Transverse colon (tissue), 4 donors: ENCODE data around the gene UTF1.

ENCODE experiments used
- CTCF ChIP-seq, 5 experiments: fragments of 200-600 bp in 3 of 5; fragments of 450-650 bp in 2 of 5; sonication (generic) in 3 of 5; IDR thresholded peaks; 1 replicate in 2 of 5; 2 replicates in 3 of 5; pipeline ENCODE4 v1.5.1; 2016 to 2017; ENCODE audit warnings: antibody characterized with exemption in 5 of 5, inconsistent platforms in 3 of 5, mild to moderate bottlenecking in 2 of 5, moderate library complexity in 1 of 5
- EP300 ChIP-seq: sonication (generic); formaldehyde crosslinking; IDR thresholded peaks from one replicate; pipeline ENCODE4 v1.6.1; 2017; ENCODE audit warnings: antibody characterized with exemption, low read depth
- POLR2A ChIP-seq: fragments of 450-650 bp; IDR thresholded peaks from one replicate; pipeline ENCODE4 v1.6.1; 2016; ENCODE audit warnings: antibody characterized with exemption, mild to moderate bottlenecking, moderate library complexity
- POLR2AphosphoS5 ChIP-seq, 3 donors: sonication (generic); formaldehyde crosslinking; IDR thresholded peaks; one replicate each; pipeline ENCODE4 v1.6.1; 2016; ENCODE audit warnings: antibody characterized with exemption in 3 of 3

DNA sequence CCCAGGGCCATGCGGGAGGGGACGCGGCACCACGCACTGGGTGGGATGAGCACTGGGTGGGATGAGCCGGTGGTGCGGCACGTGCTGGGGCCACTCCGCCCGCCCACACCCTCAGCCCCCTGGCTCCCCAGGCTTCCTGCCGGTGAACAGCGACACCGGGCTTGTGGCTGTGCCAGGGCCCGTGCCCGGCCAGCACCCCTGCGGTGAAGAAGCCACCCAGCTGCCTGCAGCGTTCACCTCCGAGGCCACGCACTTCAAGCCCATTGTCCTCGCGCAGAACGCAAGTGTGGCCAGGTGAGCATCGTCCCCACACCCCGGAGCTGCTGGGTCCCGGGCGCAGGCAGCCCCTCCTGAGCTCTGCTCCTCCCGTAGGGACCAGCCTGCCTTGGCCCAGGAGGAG, 31.8 kb upstream of the UTF1 start:
- no peak for TF ChIP-seq CTCF (IDR thresholded peaks at IDR 0.05)
- TF ChIP-seq EP300, result no peak
- no peak for TF ChIP-seq POLR2AphosphoS5 (IDR thresholded peaks at IDR 0.05)
- TF ChIP-seq POLR2A, result no peak
